HL-60 (cell line): ENCODE results near the gene HOXB8.

Experiments
- GABPA ChIP-seq: IDR thresholded peaks from 2 replicates; pipeline ENCODE4 v1.6.1; 2012; ENCODE audit warnings: low read depth
- POLR2AphosphoS5 ChIP-seq: IDR thresholded peaks from 2 replicates; pipeline ENCODE4 v1.6.1; 2012; ENCODE audit warnings: low read depth
- SPI1 ChIP-seq: IDR thresholded peaks from 2 replicates; pipeline ENCODE4 v1.6.1; 2012; ENCODE audit warnings: low read depth, mild to moderate bottlenecking, borderline replicate concordance
- TF ChIP-seq, protein P1 (sequence below): IDR thresholded peaks from one replicate; pipeline ENCODE4 v1.5.1; 2011; ENCODE audit warnings: low read length, control low read depth, inconsistent platforms; ENCODE audit not compliant: insufficient read depth
- TF ChIP-seq, protein P2 (sequence below): IDR thresholded peaks from 2 replicates; pipeline ENCODE4 v1.6.1; 2012; ENCODE audit warnings: low read depth; ENCODE audit not compliant: insufficient replicate concordance

DNA sequence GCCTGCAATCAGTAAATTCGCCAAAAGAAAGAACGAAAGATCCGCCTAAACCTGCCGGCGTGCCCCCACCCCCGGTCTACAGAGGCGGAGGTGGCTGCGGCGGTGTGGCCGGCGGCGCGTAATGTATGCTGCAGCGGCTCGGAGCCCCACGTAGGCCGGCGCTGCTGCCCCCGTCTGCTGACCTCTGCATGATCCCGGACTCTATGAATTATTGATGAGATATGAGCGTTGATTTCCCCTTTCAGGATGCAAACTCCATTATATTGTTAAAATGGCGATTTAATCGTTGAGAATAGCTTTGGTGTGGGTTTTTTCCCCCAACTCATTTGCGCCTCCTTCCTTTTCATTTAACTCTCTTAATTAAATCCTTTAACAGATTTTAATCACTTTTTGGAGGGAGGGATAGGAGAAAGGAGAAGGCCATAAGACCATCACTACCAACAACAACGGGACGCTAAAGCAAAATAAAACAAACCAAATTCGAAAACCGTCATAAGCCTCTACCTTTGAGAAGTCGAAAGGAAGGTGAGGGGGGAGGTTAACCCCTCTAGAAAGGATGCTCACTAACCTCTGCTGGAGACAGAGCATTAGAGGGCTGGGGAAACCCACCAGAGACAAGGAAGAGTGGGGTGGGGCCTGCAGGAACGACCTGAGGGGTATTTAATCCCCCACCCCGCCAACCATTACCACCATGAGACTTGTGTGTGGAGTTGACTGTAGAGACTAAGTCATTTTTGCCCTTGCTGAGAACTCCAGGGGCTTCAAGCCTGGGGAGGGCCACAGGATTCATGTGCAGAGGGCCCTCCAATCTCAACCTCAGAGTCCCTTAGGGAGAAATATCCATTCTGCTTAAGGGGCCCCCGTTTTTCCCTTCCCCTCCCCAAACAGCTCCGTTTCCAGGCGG lies 28.5 kb downstream of the HOXB8 start:
- TF ChIP-seq, protein P1, sequence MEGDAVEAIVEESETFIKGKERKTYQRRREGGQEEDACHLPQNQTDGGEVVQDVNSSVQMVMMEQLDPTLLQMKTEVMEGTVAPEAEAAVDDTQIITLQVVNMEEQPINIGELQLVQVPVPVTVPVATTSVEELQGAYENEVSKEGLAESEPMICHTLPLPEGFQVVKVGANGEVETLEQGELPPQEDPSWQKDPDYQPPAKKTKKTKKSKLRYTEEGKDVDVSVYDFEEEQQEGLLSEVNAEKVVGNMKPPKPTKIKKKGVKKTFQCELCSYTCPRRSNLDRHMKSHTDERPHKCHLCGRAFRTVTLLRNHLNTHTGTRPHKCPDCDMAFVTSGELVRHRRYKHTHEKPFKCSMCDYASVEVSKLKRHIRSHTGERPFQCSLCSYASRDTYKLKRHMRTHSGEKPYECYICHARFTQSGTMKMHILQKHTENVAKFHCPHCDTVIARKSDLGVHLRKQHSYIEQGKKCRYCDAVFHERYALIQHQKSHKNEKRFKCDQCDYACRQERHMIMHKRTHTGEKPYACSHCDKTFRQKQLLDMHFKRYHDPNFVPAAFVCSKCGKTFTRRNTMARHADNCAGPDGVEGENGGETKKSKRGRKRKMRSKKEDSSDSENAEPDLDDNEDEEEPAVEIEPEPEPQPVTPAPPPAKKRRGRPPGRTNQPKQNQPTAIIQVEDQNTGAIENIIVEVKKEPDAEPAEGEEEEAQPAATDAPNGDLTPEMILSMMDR = no peak
- no peak for TF ChIP-seq SPI1
- TF ChIP-seq POLR2AphosphoS5 = no peak
- TF ChIP-seq, protein P2, sequence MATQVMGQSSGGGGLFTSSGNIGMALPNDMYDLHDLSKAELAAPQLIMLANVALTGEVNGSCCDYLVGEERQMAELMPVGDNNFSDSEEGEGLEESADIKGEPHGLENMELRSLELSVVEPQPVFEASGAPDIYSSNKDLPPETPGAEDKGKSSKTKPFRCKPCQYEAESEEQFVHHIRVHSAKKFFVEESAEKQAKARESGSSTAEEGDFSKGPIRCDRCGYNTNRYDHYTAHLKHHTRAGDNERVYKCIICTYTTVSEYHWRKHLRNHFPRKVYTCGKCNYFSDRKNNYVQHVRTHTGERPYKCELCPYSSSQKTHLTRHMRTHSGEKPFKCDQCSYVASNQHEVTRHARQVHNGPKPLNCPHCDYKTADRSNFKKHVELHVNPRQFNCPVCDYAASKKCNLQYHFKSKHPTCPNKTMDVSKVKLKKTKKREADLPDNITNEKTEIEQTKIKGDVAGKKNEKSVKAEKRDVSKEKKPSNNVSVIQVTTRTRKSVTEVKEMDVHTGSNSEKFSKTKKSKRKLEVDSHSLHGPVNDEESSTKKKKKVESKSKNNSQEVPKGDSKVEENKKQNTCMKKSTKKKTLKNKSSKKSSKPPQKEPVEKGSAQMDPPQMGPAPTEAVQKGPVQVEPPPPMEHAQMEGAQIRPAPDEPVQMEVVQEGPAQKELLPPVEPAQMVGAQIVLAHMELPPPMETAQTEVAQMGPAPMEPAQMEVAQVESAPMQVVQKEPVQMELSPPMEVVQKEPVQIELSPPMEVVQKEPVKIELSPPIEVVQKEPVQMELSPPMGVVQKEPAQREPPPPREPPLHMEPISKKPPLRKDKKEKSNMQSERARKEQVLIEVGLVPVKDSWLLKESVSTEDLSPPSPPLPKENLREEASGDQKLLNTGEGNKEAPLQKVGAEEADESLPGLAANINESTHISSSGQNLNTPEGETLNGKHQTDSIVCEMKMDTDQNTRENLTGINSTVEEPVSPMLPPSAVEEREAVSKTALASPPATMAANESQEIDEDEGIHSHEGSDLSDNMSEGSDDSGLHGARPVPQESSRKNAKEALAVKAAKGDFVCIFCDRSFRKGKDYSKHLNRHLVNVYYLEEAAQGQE = no peak
- TF ChIP-seq GABPA = no peak
